ENCODE results near the gene NUAK1.

The NUAK1 gene

GRCh38 chr12:106015646-106016045 is 123.1 kb downstream of the NUAK1 start:
- in situ Hi-C loops (cut with MboI; ENCODE audit: low sequenced_read_pairs, unreplicated experiment), result no loop called here
- TF ChIP-seq, protein P1, sequence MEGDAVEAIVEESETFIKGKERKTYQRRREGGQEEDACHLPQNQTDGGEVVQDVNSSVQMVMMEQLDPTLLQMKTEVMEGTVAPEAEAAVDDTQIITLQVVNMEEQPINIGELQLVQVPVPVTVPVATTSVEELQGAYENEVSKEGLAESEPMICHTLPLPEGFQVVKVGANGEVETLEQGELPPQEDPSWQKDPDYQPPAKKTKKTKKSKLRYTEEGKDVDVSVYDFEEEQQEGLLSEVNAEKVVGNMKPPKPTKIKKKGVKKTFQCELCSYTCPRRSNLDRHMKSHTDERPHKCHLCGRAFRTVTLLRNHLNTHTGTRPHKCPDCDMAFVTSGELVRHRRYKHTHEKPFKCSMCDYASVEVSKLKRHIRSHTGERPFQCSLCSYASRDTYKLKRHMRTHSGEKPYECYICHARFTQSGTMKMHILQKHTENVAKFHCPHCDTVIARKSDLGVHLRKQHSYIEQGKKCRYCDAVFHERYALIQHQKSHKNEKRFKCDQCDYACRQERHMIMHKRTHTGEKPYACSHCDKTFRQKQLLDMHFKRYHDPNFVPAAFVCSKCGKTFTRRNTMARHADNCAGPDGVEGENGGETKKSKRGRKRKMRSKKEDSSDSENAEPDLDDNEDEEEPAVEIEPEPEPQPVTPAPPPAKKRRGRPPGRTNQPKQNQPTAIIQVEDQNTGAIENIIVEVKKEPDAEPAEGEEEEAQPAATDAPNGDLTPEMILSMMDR (IDR thresholded peaks at IDR 0.05; ENCODE audit: borderline replicate concordance, control extremely low read depth, extremely low read depth, insufficient read depth, missing control alignments), result no peak

DNA sequence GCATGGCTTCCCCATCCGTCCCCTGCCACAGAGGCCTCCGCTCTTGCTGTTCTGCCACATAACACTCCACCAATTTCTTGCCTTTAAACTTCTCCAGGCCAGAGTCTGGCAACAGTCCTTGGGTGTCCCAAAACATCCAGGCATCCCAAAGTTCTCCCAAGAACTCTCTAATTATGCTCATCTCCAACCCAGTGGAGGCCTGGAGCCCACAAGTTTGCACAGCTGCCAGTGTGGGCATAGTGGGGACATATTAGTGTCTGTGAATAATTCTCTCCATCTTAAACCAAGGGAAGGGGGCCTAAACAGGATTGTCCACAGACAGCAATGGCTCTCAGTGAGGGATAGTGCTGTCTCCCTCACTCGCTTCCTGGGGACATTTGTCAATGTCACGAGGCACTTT is 124.8 kb downstream of the NUAK1 start:
- TF ChIP-seq, protein P1 (IDR thresholded peaks at IDR 0.05; ENCODE audit: borderline replicate concordance, control extremely low read depth, extremely low read depth, insufficient read depth, missing control alignments), result no peak
- no peak for DNase-seq (ENCODE audit: low spot score)
- in situ Hi-C loops (cut with MboI; ENCODE audit: low sequenced_read_pairs, unreplicated experiment), result no loop called here

More at GRCh38 chr12:106015646-106016045, 123.1 kb downstream of the NUAK1 start:
- DNase-seq (ENCODE audit: low spot score), result no peak
